ENCODE measurements around the gene SIGLEC5. TPM values are rescaled to one million over a fixed set of nuclear protein-coding genes. Genes with fewer than 3 reads are reported as not detected.
"Not testable (repeated sequence)": the region's sequence is repeated elsewhere in the genome, so short reads cannot be mapped to it uniquely, and the experiment has no call there.

Gene SIGLEC5
- total RNA-seq, 4 donors from 2014 or later, result 0.27 to 0.92 (median 0.44) TPM; not detected in 1

GRCh38 chr19:51652266-51652665 is 22.1 kb upstream of the SIGLEC5 start:
- Histone ChIP-seq H3K27ac (no peak overlapping the region), H3K9me3 (no peaks in the 10 kb centered on the region), H3K4me3 (replicated peaks in 1 of 3) (no peak overlapping the region), H3K27me3 (no peaks in the 10 kb centered on the region), H3K4me1 (no peaks in the 10 kb centered on the region), H3K36me3 (no peaks in the 10 kb centered on the region)
- WGBS, 2 donors, result 61 to 69% methylated on average over 4 of the region's 4 CpGs
- no peak for TF ChIP-seq POLR2A (IDR thresholded peaks at IDR 0.05)
- TF ChIP-seq, protein P1, sequence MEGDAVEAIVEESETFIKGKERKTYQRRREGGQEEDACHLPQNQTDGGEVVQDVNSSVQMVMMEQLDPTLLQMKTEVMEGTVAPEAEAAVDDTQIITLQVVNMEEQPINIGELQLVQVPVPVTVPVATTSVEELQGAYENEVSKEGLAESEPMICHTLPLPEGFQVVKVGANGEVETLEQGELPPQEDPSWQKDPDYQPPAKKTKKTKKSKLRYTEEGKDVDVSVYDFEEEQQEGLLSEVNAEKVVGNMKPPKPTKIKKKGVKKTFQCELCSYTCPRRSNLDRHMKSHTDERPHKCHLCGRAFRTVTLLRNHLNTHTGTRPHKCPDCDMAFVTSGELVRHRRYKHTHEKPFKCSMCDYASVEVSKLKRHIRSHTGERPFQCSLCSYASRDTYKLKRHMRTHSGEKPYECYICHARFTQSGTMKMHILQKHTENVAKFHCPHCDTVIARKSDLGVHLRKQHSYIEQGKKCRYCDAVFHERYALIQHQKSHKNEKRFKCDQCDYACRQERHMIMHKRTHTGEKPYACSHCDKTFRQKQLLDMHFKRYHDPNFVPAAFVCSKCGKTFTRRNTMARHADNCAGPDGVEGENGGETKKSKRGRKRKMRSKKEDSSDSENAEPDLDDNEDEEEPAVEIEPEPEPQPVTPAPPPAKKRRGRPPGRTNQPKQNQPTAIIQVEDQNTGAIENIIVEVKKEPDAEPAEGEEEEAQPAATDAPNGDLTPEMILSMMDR (IDR thresholded peaks at IDR 0.05), result no peak
- intact Hi-C loops (cut with DNase I), result loop anchor here (10.0 kb wide), 1 partner anchor 177 kb away; the partner anchor contains the start of gene CEACAM18
- no peak for DNase-seq

DNA sequence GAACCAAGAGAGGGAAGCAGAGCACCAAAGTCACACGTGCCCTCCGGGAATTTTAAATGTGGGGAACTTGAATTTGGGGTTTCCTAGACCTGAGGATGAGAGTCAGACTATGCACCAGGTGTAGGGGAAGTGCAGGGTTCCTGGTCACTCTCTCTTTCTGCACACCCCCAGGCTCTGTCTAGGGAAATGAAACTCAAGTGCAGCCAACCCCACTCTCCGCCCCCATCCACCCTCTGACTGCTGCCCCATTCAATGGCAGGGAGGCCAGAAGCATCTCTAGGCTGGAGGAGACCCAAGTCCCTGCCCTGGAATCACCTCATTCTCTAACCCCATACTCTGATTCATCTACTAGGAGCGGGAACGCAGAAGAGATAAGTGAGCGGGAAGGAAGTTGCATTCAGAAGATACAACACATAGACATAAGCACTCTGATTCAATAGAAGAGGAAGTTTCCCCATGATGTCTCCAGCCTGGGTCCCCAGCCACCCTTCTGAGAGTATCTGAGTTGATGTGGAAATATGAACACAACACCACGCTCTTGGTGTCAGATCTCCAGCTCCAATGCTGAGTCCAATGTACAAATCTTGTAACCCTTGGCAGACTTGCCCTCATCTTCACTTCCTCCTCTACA is 21.1 kb upstream of the SIGLEC5 start:
- Histone ChIP-seq H3K4me1 (no peaks in the 10 kb centered on the region), H3K36me3 (no peaks in the 10 kb centered on the region), H3K27me3 (no peaks in the 10 kb centered on the region), H3K4me3 (replicated peaks in 1 of 3) (no peak overlapping the region), H3K27ac (no peak overlapping the region), H3K9me3 (no peaks in the 10 kb centered on the region)
- 77 to 78% methylated on average over 7 of the region's 7 CpGs for WGBS, 2 donors
- TF ChIP-seq, protein P1 (IDR thresholded peaks at IDR 0.05), result no peak
- TF ChIP-seq POLR2A (IDR thresholded peaks at IDR 0.05), result no peak
- no peak for DNase-seq
- intact Hi-C loops (cut with DNase I), result loop anchor here (10.0 kb wide), 1 partner anchor 177 kb away; the partner anchor contains the start of gene CEACAM18

GRCh38 chr19:51647318-51647717 is 17.1 kb upstream of the SIGLEC5 start:
- no peaks in the 10 kb centered on the region for H3K9me3 ChIP-seq
- no peaks in the 10 kb centered on the region for H3K36me3 ChIP-seq
- intact Hi-C loops (cut with DNase I), result no loop called here
- WGBS, 2 donors, result 95% methylated on average over 6 of the region's 6 CpGs
- no peak overlapping the region for H3K4me3 ChIP-seq (replicated peaks in 1 of 3)
- DNase-seq, result no peak
- no peaks in the 10 kb centered on the region for H3K4me1 ChIP-seq
- no peaks in the 10 kb centered on the region for H3K27me3 ChIP-seq
- H3K27ac ChIP-seq, result no peak overlapping the region
- TF ChIP-seq, protein P1 (IDR thresholded peaks at IDR 0.05), result no peak

GRCh38 chr19:51646730-51647129 is 16.5 kb upstream of the SIGLEC5 start, which contains the start of gene SIGLEC14:
SIGLEC14 (minus strand) TSS chr19:51646825; CDS start chr19:51646759, 66 bp downstream.
- H3K9me3 ChIP-seq; H3K27ac ChIP-seq; intact Hi-C loops (cut with DNase I); H3K36me3 ChIP-seq; H3K27me3 ChIP-seq; H3K4me3 ChIP-seq (replicated peaks in 1 of 3); H3K4me1 ChIP-seq; DNase-seq: not testable (repeated sequence)
- 44 to 50% methylated on average over 2 to 3 of the region's 10 CpGs for WGBS, 2 donors

DNA sequence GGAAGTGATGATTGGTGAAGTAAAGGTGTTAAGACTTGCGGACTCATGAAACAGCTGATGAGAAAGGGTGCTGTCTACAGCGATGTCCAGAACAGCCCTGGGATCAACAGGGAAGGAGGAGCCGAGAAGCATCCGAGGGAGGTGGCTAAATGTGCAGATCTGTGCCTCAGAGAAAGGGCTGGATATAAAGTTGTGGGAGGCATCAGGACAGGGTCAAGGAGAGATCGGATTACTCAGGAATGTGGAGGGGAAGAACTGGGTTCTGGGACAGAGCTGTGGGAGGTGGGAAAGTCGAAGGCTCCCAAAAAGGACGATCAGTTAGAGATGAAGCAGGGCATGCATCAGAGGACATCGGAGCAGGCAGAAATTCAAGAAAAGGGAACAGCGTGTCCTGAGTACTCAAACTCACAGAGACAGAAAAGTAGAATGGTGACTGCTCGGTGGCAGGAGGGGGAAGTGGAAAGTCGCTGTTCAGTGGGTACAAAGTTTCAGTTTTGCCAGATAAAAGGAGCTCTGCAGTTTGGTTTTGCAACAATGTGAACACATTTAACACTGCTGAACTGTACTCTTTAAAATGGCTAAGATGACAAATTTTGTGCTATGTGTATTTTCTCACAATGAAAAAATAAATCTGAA is 14.6 kb upstream of the SIGLEC5 start:
- no peak for DNase-seq
- H3K4me3 ChIP-seq (replicated peaks in 1 of 3), result no peak overlapping the region
- no peak overlapping the region for H3K27ac ChIP-seq
- TF ChIP-seq, protein P1 (IDR thresholded peaks at IDR 0.05), result no peak
- no peak for TF ChIP-seq POLR2A (IDR thresholded peaks at IDR 0.05)
- no peaks in the 10 kb centered on the region for H3K4me1 ChIP-seq
- H3K27me3 ChIP-seq, result no peaks in the 10 kb centered on the region
- no peaks in the 10 kb centered on the region for H3K36me3 ChIP-seq
- H3K9me3 ChIP-seq, result no peaks in the 10 kb centered on the region
- intact Hi-C loops (cut with DNase I), result no loop called here
- WGBS, 2 donors, result 33 to 36% methylated on average over 10 to 11 of the region's 11 CpGs
